K562 (cell line): Measurements from ENCODE around the gene SSTR1. TPM values are rescaled to one million over a fixed set of nuclear protein-coding genes. Genes with fewer than 3 reads are reported as not detected.

ENCODE experiments used
- ATAC-seq: fragments of 200-7000 bp; cut with Tn5 transposase; 3 replicates; pipeline ENCODE4 v1.9.1; 2020; ENCODE audit warnings: moderate library complexity
- BruUV-seq: library from RNA; stranded (reverse); fragments of 400-500 nt; replicated peaks from 2 replicates; lab custom pipeline; 2021; lab: Mats Ljungman, UMichigan
- CTCF ChIA-PET: fragments of 300-600 bp; formaldehyde crosslinking; extraction: SDS; loops from one replicate; lab custom pipeline; 2021; ENCODE audit warnings: low intra/inter-chr PET ratio; lab: Yijun Ruan, JAX
- POLR2A ChIA-PET: fragments of 300-600, 350-650 bp; sonication (Branson Sonifier 250); formaldehyde crosslinking; extraction: SDS; loops from one replicate; lab custom pipeline; 2021; ENCODE audit warnings: antibody characterized with exemption, inconsistent platforms; lab: Yijun Ruan, JAX
- DNase-seq, 4 experiments: peaks; one replicate each; pipeline versions ENCODE4 v3.0.0 to v3.0.0-alpha.2; 2011 to 2018; ENCODE audit warnings: low spot score in 3 of 4, mixed read lengths in 3 of 4; ENCODE audit errors: extremely low read depth in 1 of 4
- FAIRE-seq: peaks from 2 replicates; lab custom pipeline; 2011; peaks lifted over from hg19 to GRCh38; lab: Jason Lieb, UNC
- H2AFZ ChIP-seq: 2 replicates; pipeline ENCODE4 v1.6.0; 2011; ENCODE audit warnings: low read depth, low read length, control low read depth, inconsistent platforms
- H3K27ac ChIP-seq: fragments of 200-600 bp; 3 replicates; pipeline ENCODE4 v1.8.0; 2011; ENCODE audit warnings: low read depth, mild to moderate bottlenecking, control low read depth, inconsistent platforms, low read length, moderate library complexity, mixed read lengths; ENCODE audit errors: extremely low read depth
- H3K27me3 ChIP-seq, 2 experiments: fragments of 300-600 bp in 1 of 2; 2 replicates in 1 of 2; 3 replicates in 1 of 2; pipeline versions ENCODE4 v1.6.0 to v1.8.0; 2011; ENCODE audit warnings: inconsistent platforms in 2 of 2, low read length in 2 of 2, mild to moderate bottlenecking in 1 of 2, mixed read lengths in 1 of 2, moderate library complexity in 1 of 2; ENCODE audit not compliant: control insufficient read depth in 2 of 2, insufficient read depth in 2 of 2
- H3K36me3 ChIP-seq: fragments of 300-600 bp; 3 replicates; pipeline ENCODE4 v1.8.0; 2011; ENCODE audit warnings: mild to moderate bottlenecking, low read length, inconsistent platforms; ENCODE audit not compliant: control insufficient read depth, insufficient read depth
- H3K4me1 ChIP-seq, 2 experiments: fragments of 200-600 bp in 1 of 2; replicated peaks in 1 of 2; 2 replicates in 1 of 2; 3 replicates in 1 of 2; pipeline versions ENCODE4 v1.5.1 to v1.8.0; 2011; ENCODE audit warnings: inconsistent platforms in 2 of 2, low read length in 2 of 2, mild to moderate bottlenecking in 1 of 2, mixed read lengths in 1 of 2, moderate library complexity in 1 of 2; ENCODE audit not compliant: control insufficient read depth in 2 of 2, insufficient read depth in 2 of 2
- H3K4me2 ChIP-seq: 2 replicates; pipeline ENCODE4 v1.6.1; 2011; ENCODE audit warnings: low read length, control low read depth, inconsistent platforms, mixed read lengths; ENCODE audit not compliant: insufficient read depth
- H3K4me3 ChIP-seq: fragments of 200-600 bp; sonication (generic), shearing (Covaris generic); 2 replicates; pipeline ENCODE4 v1.5.1; 2016; ENCODE audit warnings: control low read depth, inconsistent platforms
- H3K79me2 ChIP-seq: fragments of 200-600 bp; 3 replicates; pipeline ENCODE4 v1.8.0; 2011; ENCODE audit warnings: low read length, inconsistent platforms; ENCODE audit not compliant: control insufficient read depth, insufficient read depth
- H3K9ac ChIP-seq, 2 experiments: 2 replicates each; pipeline versions ENCODE4 v1.6.0 to v1.6.1; 2011; ENCODE audit warnings: low read depth in 2 of 2, low read length in 2 of 2, control low read depth in 1 of 2, inconsistent platforms in 1 of 2, mild to moderate bottlenecking in 1 of 2, mixed read lengths in 1 of 2; ENCODE audit not compliant: insufficient read depth in 1 of 2
- H3K9me1 ChIP-seq: one replicate; pipeline ENCODE4 v1.6.0; 2011; ENCODE audit warnings: inconsistent platforms, mild to moderate bottlenecking, low read length, moderate library complexity; ENCODE audit not compliant: control insufficient read depth, insufficient read depth
- H3K9me3 ChIP-seq: replicated peaks from 2 replicates; pipeline ENCODE4 v1.5.1; 2011; ENCODE audit warnings: low read depth, low read length, inconsistent platforms; ENCODE audit not compliant: control insufficient read depth, insufficient read depth
- H4K20me1 ChIP-seq: replicated peaks from 2 replicates; pipeline ENCODE4 v1.6.1; 2011; ENCODE audit warnings: low read length, inconsistent platforms, mixed read lengths; ENCODE audit not compliant: control insufficient read depth, insufficient read depth
- ATF1 ChIP-seq, 2 experiments: fragments of 450-650 bp in 1 of 2; IDR thresholded peaks; 2 replicates each; pipeline ENCODE4 v1.6.1; 2016; ENCODE audit warnings: missing compliant biosample characterization in 1 of 2, missing genetic modification characterization in 1 of 2
- CBX3 ChIP-seq, 2 experiments: IDR thresholded peaks; 1 replicate in 1 of 2; 2 replicates in 1 of 2; pipeline ENCODE4 v1.6.1; 2012; ENCODE audit warnings: inconsistent platforms in 2 of 2, low read length in 2 of 2, borderline replicate concordance in 1 of 2, control low read depth in 1 of 2
- MLLT1 ChIP-seq, 2 experiments: fragments of 450-650 bp; IDR thresholded peaks; 2 replicates each; pipeline ENCODE4 v1.6.1; 2016
- NFATC3 ChIP-seq: fragments of 450-650 bp; IDR thresholded peaks from 2 replicates; pipeline ENCODE4 v1.6.1; 2017; ENCODE audit warnings: mild to moderate bottlenecking
- PHF20 ChIP-seq: fragments of 450-650 bp; IDR thresholded peaks from 2 replicates; pipeline ENCODE4 v1.6.1; 2018; ENCODE audit not compliant: partially characterized antibody
- PREB ChIP-seq: sonication (generic); formaldehyde crosslinking; IDR thresholded peaks from 2 replicates; pipeline ENCODE4 v1.8.1; 2023; ENCODE audit warnings: mild to moderate bottlenecking, missing genetic modification reagents
- SMARCE1 ChIP-seq: fragments of 450-650 bp; IDR thresholded peaks from 2 replicates; pipeline ENCODE4 v1.7.1; 2016; ENCODE audit warnings: mild to moderate bottlenecking
- TAF7 ChIP-seq: fragments of 450-650 bp; IDR thresholded peaks from 2 replicates; pipeline ENCODE4 v1.6.1; 2016; ENCODE audit warnings: missing genetic modification characterization, missing compliant biosample characterization
- TBP ChIP-seq: optimal IDR thresholded peaks from 2 replicates; pipeline ENCODE3; 2011; ENCODE audit warnings: low read depth, low read length, improper control_type of control experiment
- ZNF561 ChIP-seq: fragments of 450-650 bp; formaldehyde crosslinking; conservative IDR thresholded peaks from 2 replicates; pipeline ENCODE4 v1.4.0; 2020; ENCODE audit warnings: mild to moderate bottlenecking, moderate library complexity
- ZNF584 ChIP-seq: fragments of 200-800 bp; sonication (Bioruptor generic); IDR thresholded peaks from 2 replicates; pipeline ENCODE4 v1.6.1; 2016; ENCODE audit warnings: low read depth, mild to moderate bottlenecking, missing genetic modification characterization, missing compliant biosample characterization
- ZNF655 ChIP-seq: fragments of 250-450 bp; sonication (Bioruptor Pico); IDR thresholded peaks from 2 replicates; pipeline ENCODE4 v1.5.0; 2021
- in situ Hi-C: fragments of 300-500 bp; cut with MboI; formaldehyde crosslinking; loops from 4 replicates; pipeline ENCODE4 v1.15.0; 2018; ENCODE audit warnings: inconsistent platforms, mixed read lengths
- intact Hi-C: fragments of 100-400 bp; cut with micrococcal nuclease; formaldehyde crosslinking; loops from 2 replicates; pipeline ENCODE4 v1.14.2; 2022
- polyA plus RNA-seq, 8 experiments: library from polyadenylated mRNA; depleted of rRNA in 4 of 8; stranded (reverse) in 5 of 8; unstranded in 3 of 8; fragments of >200 nt; fragmentation: Nextera tagmentation in 2 of 8; fragmentation: Illumina TruSeq in 1 of 8; extraction: Ambion mirVana in 2 of 8; extraction: Trizol in 1 of 8; gene quantifications; 2 replicates each; pipeline versions ENCODE4 v1.2.1 to v1.2.3, GENCODE V29; 2011 to 2014; ENCODE audit warnings: inconsistent platforms in 1 of 8, missing spikeins in 1 of 8
- total RNA-seq, 7 experiments: library from RNA; depleted of rRNA in 6 of 7; stranded (reverse); fragments of >200 nt in 6 of 7; fragmentation: Illumina TruSeq in 2 of 7; extraction: Trizol in 2 of 7; gene quantifications; 2 replicates each; pipeline versions ENCODE4 v1.2.1 to v1.2.3, GENCODE V29; 2011 to 2021; ENCODE audit warnings: low replicate concordance in 1 of 7

SSTR1 gene
- total and polyA plus RNA-seq, 9 of the 15 experiments (the other 6 are each of a cell fraction or from before 2014, with no cell fraction given), result not detected

GRCh38 chr14:38250331-38250730, 42.6 kb downstream of the SSTR1 start:
- in situ Hi-C loops, result no loop called here
- ATAC-seq, result no peak
- POLR2A ChIA-PET, result no interaction called here

More at GRCh38 chr14:38250331-38250730, 42.6 kb downstream of the SSTR1 start:
- CTCF ChIA-PET, result no interaction called here
- H3K9ac ChIP-seq, result no peak overlapping the region
- no peak overlapping the region for H3K27ac ChIP-seq
- no peak for DNase-seq
- BruUV-seq, result no TSS peak
- no peak for FAIRE-seq
- H4K20me1 ChIP-seq, result no peaks in the 10 kb centered on the region
- H3K4me2 ChIP-seq, result no peak overlapping the region
- H3K4me3 ChIP-seq, result no peak overlapping the region
- H3K9me3 ChIP-seq, result no peaks in the 10 kb centered on the region
- H3K9me1 ChIP-seq, result no peaks in the 10 kb centered on the region
- intact Hi-C loops, result no loop called here
- H2AFZ ChIP-seq, result no peak overlapping the region
- no peaks in the 10 kb centered on the region for H3K27me3 ChIP-seq
- H3K36me3 ChIP-seq, result no peaks in the 10 kb centered on the region
- TF ChIP-seq SMARCE1 (no peak), MLLT1 (IDR thresholded peaks at IDR 0.05) (no peak), ZNF584 (CRISPR knock-in tag) (no peak), ATF1 (CRISPR knock-in tag; IDR thresholded peaks at IDR 0.05) (no peak), ATF1 (tag; IDR thresholded peaks at IDR 0.05) (no peak), TAF7 (tag) (no peak), PHF20 (no peak), TBP (no peak), CBX3 (IDR thresholded peaks at IDR 0.05; ENCODE audit: borderline replicate concordance in 1 of 2, low read length in 2 of 2) (no peak), PREB (CRISPR knock-in tag) (no peak), NFATC3 (no peak), ZNF655 (CRISPR knock-in tag) (no peak), ZNF561 (CRISPR knock-in tag) (no peak)
- H3K4me1 ChIP-seq, result no peaks in the 10 kb centered on the region
- no peaks in the 10 kb centered on the region for H3K79me2 ChIP-seq
